ENCODE measurements around the gene PPP1R15A.
A peak's percentile ranks its signal among the peaks of the same experiment; 100 is the strongest.
"Not testable (repeated sequence)": the region's sequence is repeated elsewhere in the genome, so short reads cannot be mapped to it uniquely, and the experiment has no call there.

The PPP1R15A gene

GRCh38 chr19:48900477-48901406 lies 28.5 kb downstream of the PPP1R15A start:
- Histone ChIP-seq H3K36me3 (peaks cover 19% of the 10 kb centered on the region), H3K4me1 (ENCODE audit: control insufficient read depth in 1 of 2, insufficient read depth in 1 of 2, low read depth in 1 of 2, low read length in 1 of 2) (peaks cover 23 to 30% of the 10 kb centered on the region in 2 experiments), H3K9me3 (no peaks in the 10 kb centered on the region), H3K27me3 (peaks cover 20% of the 10 kb centered on the region), H3K4me3 (ENCODE audit: low read depth in 1 of 2, low read length in 1 of 2) (peak overlapping the region; percentile 89 to 91), H3K27ac (peak overlapping the region; percentile 80)
- TF ChIP-seq CTCF (IDR thresholded peaks at IDR 0.05), result no peak

GRCh38 chr19:48902291-48902690 lies 30.1 kb downstream of the PPP1R15A start:
- not testable (repeated sequence) for H3K4me3 ChIP-seq (ENCODE audit: low read depth in 1 of 2, low read length in 1 of 2); H3K27me3 ChIP-seq; H3K9me3 ChIP-seq; H3K27ac ChIP-seq
- Histone ChIP-seq H3K36me3 (peaks cover 33% of the 10 kb centered on the region), H3K4me1 (ENCODE audit: control insufficient read depth in 1 of 2, insufficient read depth in 1 of 2, low read depth in 1 of 2, low read length in 1 of 2) (peaks cover 18 to 30% of the 10 kb centered on the region in 2 experiments)

GRCh38 chr19:48903788-48904187 lies 31.6 kb downstream of the PPP1R15A start:
- H3K9me3 ChIP-seq; H3K4me3 ChIP-seq (ENCODE audit: low read depth in 1 of 2, low read length in 1 of 2); H3K27me3 ChIP-seq; H3K27ac ChIP-seq: not testable (repeated sequence)
- peaks cover 48% of the 10 kb centered on the region for H3K36me3 ChIP-seq
- peaks cover 18 to 30% of the 10 kb centered on the region in 2 experiments for H3K4me1 ChIP-seq (ENCODE audit: control insufficient read depth in 1 of 2, insufficient read depth in 1 of 2, low read depth in 1 of 2, low read length in 1 of 2)

- peaks cover 65% of the 10 kb centered on the region for H3K36me3 ChIP-seq
- no peak overlapping the region for H3K4me3 ChIP-seq (ENCODE audit: low read depth in 1 of 2, low read length in 1 of 2)
- H3K27ac ChIP-seq, result no peak overlapping the region
- TF ChIP-seq CTCF (IDR thresholded peaks at IDR 0.05), result no peak
- H3K9me3 ChIP-seq, result no peaks in the 10 kb centered on the region
- peaks cover 14 to 17% of the 10 kb centered on the region in 2 experiments for H3K4me1 ChIP-seq (ENCODE audit: control insufficient read depth in 1 of 2, insufficient read depth in 1 of 2, low read depth in 1 of 2, low read length in 1 of 2)
- no peaks in the 10 kb centered on the region for H3K27me3 ChIP-seq
These were observed 33.4 kb downstream of the PPP1R15A start for GRCh38 chr19:48905664-48906063.

- H3K36me3 ChIP-seq, result peaks cover 71% of the 10 kb centered on the region
- H3K4me3 ChIP-seq (ENCODE audit: low read depth in 1 of 2, low read length in 1 of 2), result no peak overlapping the region
- H3K27me3 ChIP-seq, result no peaks in the 10 kb centered on the region
- H3K4me1 ChIP-seq (ENCODE audit: control insufficient read depth in 1 of 2, insufficient read depth in 1 of 2, low read depth in 1 of 2, low read length in 1 of 2), result peaks cover 7 to 11% of the 10 kb centered on the region in 2 experiments
- no peak for TF ChIP-seq CTCF (IDR thresholded peaks at IDR 0.05)
- no peaks in the 10 kb centered on the region for H3K9me3 ChIP-seq
- no peak overlapping the region for H3K27ac ChIP-seq
These were observed 34.1 kb downstream of the PPP1R15A start for GRCh38 chr19:48906324-48906723.

- peaks cover 85% of the 10 kb centered on the region for H3K36me3 ChIP-seq
- no peak overlapping the region for H3K4me3 ChIP-seq (ENCODE audit: low read depth in 1 of 2, low read length in 1 of 2)
- no peak overlapping the region for H3K27ac ChIP-seq
- no peak for TF ChIP-seq CTCF (IDR thresholded peaks at IDR 0.05)
- no peaks in the 10 kb centered on the region for H3K9me3 ChIP-seq
- no peaks in the 10 kb centered on the region for H3K27me3 ChIP-seq
- H3K4me1 ChIP-seq (ENCODE audit: control insufficient read depth in 1 of 2, insufficient read depth in 1 of 2, low read depth in 1 of 2, low read length in 1 of 2), result no peaks in the 10 kb centered on the region
These were observed 35.5 kb downstream of the PPP1R15A start for GRCh38 chr19:48907671-48908070.

- H3K4me3 ChIP-seq (ENCODE audit: low read depth in 1 of 2, low read length in 1 of 2); H3K27ac ChIP-seq; H3K4me1 ChIP-seq (ENCODE audit: control insufficient read depth in 1 of 2, insufficient read depth in 1 of 2, low read depth in 1 of 2, low read length in 1 of 2); H3K9me3 ChIP-seq; H3K27me3 ChIP-seq: not testable (repeated sequence)
- peaks cover 97% of the 10 kb centered on the region for H3K36me3 ChIP-seq
These were observed 37.3 kb downstream of the PPP1R15A start for GRCh38 chr19:48909424-48910077.

Data from neutrophil (primary cell).